ENCODE measurements around the gene ELF2. TPM values are rescaled to one million over a fixed set of nuclear protein-coding genes. Genes with fewer than 3 reads are reported as not detected.

ELF2 gene
- total and polyA plus RNA-seq, 2 of the 8 experiments (the other 6 are each of a cell fraction or from before 2014, with no cell fraction given), result 21.1 to 44.3 TPM

GRCh38 chr4:139099366-139099982, 77.5 kb downstream of the ELF2 start:
- Histone ChIP-seq H4K8ac (ENCODE audit: extremely low read depth, insufficient read depth, low read length) (no peak overlapping the region), H3K27ac (ENCODE audit: low read depth, low read length) (no peak overlapping the region), H2BK15ac (ENCODE audit: low read length) (no peak overlapping the region), H2BK120ac (replicated peaks; ENCODE audit: low read depth, low read length) (no peak overlapping the region), H4K91ac (replicated peaks; ENCODE audit: insufficient read length, low read length) (no peak overlapping the region), H3K79me2 (ENCODE audit: control insufficient read depth in 1 of 2, insufficient read depth in 2 of 2, low read length in 2 of 2) (0 out of 4 replicates have a peak, but pooled peaks cover 0 to 3% of the 10 kb centered on the region in 2 experiments), H3K23ac (ENCODE audit: insufficient read length) (no peak overlapping the region), H2BK5ac (ENCODE audit: low read depth, low read length) (no peak overlapping the region), H2BK12ac (ENCODE audit: low read depth, low read length) (no peak overlapping the region), H3K14ac (ENCODE audit: insufficient read length) (no peak overlapping the region), H3K4ac (replicated peaks; ENCODE audit: insufficient read length, low read depth, low read length) (no peak overlapping the region), H2AFZ (ENCODE audit: low read length) (no peak overlapping the region), H3K56ac (replicated peaks; ENCODE audit: insufficient read length, low read depth, low read length) (no peak overlapping the region), H3K36me3 (ENCODE audit: control insufficient read depth in 2 of 4, insufficient read depth in 4 of 4, low read length in 3 of 4) (no peaks in the 10 kb centered on the region), H3K79me1 (ENCODE audit: low read depth, low read length) (no peaks in the 10 kb centered on the region; the same call in 1 of the 2 replicates), H4K5ac (ENCODE audit: insufficient read length, low read depth, low read length) (no peak overlapping the region), H2AK5ac (ENCODE audit: low read depth, low read length) (no peak overlapping the region), H2BK20ac (ENCODE audit: low read length) (no peak overlapping the region), H3K23me2 (ENCODE audit: low read depth, low read length) (no peaks in the 10 kb centered on the region; the same call in 1 of the 2 replicates), H3K9ac (replicated peaks in 1 of 4; ENCODE audit: extremely low read depth in 1 of 4, low read depth in 3 of 4, low read length in 3 of 4) (no peak overlapping the region), H3K4me3 (ENCODE audit: extremely low read depth in 1 of 4, insufficient read depth in 2 of 4, low read depth in 3 of 4, low read length in 4 of 4) (no peak overlapping the region), H3K9me3 (ENCODE audit: insufficient read depth in 2 of 2, low read depth in 1 of 2, low read length in 1 of 2) (no peaks in the 10 kb centered on the region), H3K18ac (ENCODE audit: extremely low read depth, low read length) (no peak overlapping the region), H4K20me1 (replicated peaks in 1 of 2; ENCODE audit: control insufficient read depth in 1 of 2, insufficient read depth in 2 of 2, low read length in 2 of 2) (no peaks in the 10 kb centered on the region), H3K4me1 (replicated peaks in 1 of 4; ENCODE audit: control insufficient read depth in 3 of 4, insufficient read depth in 4 of 4, low read length in 3 of 4) (no peaks in the 10 kb centered on the region), H3K4me2 (ENCODE audit: insufficient read depth in 1 of 2, low read depth in 2 of 2, low read length in 2 of 2) (no peak overlapping the region), H3K27me3 (replicated peaks in 1 of 4; ENCODE audit: control insufficient read depth in 3 of 4, extremely low read depth in 1 of 4, insufficient read depth in 3 of 4, low read length in 3 of 4) (no peaks in the 10 kb centered on the region)
- ChIA-PET POLR2A (ENCODE audit: partially characterized antibody) (no interaction called here), CTCF (ENCODE audit: partially characterized antibody) (interaction anchor here (0.6 to 6.9 kb wide), 31 partner anchors 8 to 1193 kb away, joined by 3 to 68 read pairs (median 4); partner anchors contain the start of gene MGARP)
- FAIRE-seq, result peak; percentile 98
- WGBS, 2 experiments (ENCODE audit: extremely low coverage in 1 of 2, insufficient coverage in 1 of 2, insufficient read length in 1 of 2, insufficient replicate concordance in 2 of 2, low coverage in 1 of 2, low lambda C conversion rate in 2 of 2, missing lambda C conversion rate in 1 of 2), result 35% methylated on average over 2 of the region's 2 CpGs; no CpG with 5 or more reads in 1 of the 2 experiments
- peak in 1 of 2 experiments; percentile 73 for DNase-seq (ENCODE audit: low read depth in 1 of 2, low spot score in 2 of 2)
- TF ChIP-seq NRF1 (IDR thresholded peaks at IDR 0.05; ENCODE audit: low read depth, low read length) (no peak), ASH2L (IDR thresholded peaks at IDR 0.05; ENCODE audit: low read length) (no peak), RAD21 (IDR thresholded peaks at IDR 0.05 in 1 of 2, conservative IDR thresholded peaks at IDR 0.05 in 1 of 2; ENCODE audit: low read depth in 2 of 2, low read length in 2 of 2) (peak; percentile 97 to 99), CTCF (IDR thresholded peaks at IDR 0.05; ENCODE audit: control extremely low read depth in 1 of 3, insufficient read depth in 1 of 3, low read depth in 1 of 3, low read length in 3 of 3) (peak; percentile 25 to 91 (median 84)), KDM5A (IDR thresholded peaks at IDR 0.05; ENCODE audit: low read length) (no peak), KDM1A (IDR thresholded peaks at IDR 0.05; ENCODE audit: borderline replicate concordance, low read length) (no peak), CEBPB (IDR thresholded peaks at IDR 0.05; ENCODE audit: low read depth, low read length) (no peak), SP1 (IDR thresholded peaks at IDR 0.05; ENCODE audit: low read depth, low read length) (no peak)
- TF ChIP-seq, protein P1, sequence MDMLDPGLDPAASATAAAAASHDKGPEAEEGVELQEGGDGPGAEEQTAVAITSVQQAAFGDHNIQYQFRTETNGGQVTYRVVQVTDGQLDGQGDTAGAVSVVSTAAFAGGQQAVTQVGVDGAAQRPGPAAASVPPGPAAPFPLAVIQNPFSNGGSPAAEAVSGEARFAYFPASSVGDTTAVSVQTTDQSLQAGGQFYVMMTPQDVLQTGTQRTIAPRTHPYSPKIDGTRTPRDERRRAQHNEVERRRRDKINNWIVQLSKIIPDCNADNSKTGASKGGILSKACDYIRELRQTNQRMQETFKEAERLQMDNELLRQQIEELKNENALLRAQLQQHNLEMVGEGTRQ (IDR thresholded peaks at IDR 0.05; ENCODE audit: low read length), result no peak
